NCI-H2196 (cell line): ENCODE data around the gene ARPIN.
"Not testable (repeated sequence)": the region's sequence is repeated elsewhere in the genome, so short reads cannot be mapped to it uniquely, and the experiment has no call there.

Experiments
- DNase-seq: peaks from one replicate; lab custom pipeline; 2025; ENCODE audit not compliant: unreplicated experiment; lab: John Stamatoyannopoulos, UW

ARPIN gene

DNA sequence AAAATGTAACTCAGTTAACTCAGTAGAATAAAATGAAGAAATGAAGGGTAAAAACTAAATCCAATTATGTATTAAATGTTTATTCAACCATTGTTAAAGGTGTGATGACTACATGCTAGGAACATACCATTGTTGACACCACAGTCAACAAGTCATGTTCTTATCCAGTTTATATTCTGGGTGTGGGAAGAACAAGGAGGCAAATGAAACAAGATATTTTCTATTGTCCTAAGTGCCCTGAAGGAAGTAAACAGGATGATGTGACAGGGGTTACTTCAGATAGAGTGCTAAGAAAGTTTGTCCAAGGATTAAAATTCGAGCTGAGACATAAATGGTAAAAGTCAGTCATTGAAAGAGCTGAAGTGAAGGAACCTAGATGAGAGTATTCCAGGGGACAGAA, 32.0 kb downstream of the ARPIN start:
- no peak for DNase-seq

DNA sequence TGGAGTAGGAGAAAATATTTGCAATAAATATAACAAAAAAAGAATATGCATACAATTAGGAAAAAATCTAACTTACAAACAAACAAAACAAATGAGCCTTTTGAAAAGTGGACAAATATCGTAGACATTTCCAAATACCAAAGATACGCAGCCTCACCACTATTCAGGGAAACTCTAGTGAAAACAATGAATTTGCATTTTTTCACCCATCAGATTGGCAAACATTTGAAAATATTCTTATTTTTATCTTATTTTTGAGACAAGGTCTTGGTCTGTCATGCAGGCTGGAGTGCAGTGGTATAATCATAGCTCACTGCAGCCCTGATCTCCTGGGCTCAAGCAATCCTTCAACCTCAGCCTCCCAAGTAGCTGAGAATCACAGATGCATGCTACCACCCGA, 34.4 kb downstream of the ARPIN start:
- no peak for DNase-seq

DNA sequence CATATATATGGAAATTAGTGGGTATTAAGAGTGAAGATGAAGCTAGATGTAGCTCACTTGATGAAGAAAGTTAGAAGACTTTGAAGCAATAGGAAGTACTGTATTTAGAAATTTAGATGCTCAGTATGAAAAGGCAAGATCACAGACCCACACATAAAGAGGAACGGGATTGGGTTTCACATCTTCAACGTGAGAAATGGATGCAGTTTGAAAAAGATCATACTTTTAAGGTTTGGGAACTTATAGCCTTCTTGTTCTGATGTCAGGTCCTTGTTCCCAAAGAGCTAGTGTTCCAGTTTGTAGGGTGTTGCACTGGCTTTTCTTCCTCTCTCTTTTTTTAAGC, 35.7 kb downstream of the ARPIN start:
- no peak for DNase-seq

DNA sequence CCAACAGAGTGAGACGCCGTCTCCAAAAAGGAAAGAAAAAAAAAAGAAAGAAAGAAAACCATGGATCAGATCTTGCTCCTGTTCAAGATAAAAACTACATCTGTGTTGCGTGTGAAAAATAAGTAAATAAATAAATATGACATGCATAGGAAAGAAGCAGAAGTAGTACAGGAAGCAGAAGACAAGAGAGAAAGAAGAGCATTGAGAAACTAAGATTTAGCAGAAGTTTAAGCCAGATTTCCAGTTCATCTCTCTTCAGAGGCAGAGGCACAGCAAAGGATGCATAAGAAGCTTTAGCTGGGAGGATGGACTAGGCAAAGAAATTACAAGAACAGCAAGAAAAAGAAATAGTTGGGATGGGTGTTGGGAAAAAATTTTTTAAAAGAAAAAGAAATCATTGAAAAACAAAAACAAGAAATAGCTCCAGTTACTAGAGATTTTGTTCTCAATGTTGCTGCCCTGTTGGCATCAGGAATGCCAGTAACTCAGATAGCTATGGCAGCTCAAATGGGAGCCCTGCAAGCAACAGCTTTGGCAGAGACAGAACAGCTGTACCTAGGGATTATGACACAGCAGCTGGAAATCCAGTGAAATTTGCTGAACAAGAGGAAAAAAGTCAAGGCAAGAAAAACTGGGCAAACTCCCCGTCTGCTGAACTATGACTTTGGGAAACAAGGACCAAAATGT, 36.2 kb downstream of the ARPIN start:
- DNase-seq, result no peak

DNA sequence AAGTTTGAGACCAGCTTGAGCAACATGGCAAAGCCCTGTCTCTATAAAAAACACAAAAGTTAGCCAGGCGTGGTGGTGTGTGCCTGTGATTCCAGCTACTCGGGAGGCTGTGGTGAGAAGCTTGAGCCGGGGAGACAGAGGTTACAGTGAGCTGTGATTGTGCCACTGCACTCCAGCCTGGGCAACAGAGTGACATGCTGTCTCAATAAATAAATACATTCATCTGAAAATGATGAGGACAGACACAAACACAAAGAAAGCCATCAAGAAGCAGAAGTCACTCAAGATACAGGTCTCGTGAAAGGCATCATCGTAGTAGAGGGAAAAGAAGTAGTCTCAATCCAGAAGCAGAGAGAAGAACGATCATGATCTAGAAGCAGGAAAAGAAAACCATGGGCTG, 37.0 kb downstream of the ARPIN start:
- no peak for DNase-seq

DNA sequence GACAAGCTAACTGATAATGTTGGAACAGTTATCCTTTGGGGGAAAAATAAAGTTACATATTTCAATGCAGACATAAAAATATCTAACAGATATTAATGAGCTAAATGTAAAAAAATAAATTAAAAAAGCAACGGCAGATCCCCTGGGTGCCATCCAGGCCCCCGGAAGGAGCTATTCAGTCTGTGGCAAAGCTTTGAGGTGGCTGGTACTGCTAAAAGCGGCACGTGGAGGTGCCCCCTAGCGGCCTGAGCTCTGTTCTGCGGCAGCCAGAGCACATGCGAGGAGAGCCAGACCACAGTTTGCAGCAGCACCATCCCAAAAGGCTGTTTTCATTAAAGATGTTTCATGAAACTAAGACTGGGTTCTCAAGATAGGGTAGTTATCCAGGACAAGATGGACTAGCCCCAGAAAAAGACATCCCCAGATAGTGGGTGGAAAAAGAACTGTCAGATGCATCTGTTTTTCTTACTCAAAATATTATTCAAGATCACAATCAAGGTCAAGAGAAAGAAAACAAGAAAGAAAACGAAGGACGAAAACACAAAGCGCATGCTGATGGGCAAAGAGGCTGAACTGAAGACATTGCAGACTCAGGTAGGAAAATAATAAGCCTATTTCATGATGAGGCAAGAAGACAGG, 37.7 kb downstream of the ARPIN start:
- DNase-seq, result peak; percentile 74

DNA sequence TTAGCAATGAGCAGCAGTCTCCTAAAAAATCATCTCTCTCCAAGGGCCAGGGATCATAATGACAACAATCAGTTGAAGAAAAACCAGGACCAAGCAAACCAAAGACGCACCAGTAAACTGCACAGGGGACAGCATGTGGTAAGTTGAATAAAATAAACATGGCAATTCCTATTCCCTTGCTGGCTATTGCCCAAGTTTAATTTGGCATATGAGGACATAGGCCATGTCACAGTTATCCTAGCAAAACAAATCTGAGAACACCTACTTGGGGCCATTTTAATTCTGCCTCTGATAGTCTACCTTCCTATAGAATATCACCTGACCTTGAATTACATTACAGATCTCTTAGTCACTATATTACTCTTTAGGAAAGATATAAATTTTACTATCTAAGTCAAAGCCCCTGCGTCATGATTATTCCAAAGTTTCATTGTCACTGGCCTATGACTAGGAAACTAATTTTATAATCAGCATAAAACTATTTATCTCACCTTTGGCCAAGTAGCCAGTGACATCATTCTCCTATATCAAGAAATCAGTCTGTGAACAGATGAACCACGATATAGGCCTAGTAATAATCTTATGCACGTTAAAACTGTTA, 42.0 kb downstream of the ARPIN start:
- no peak for DNase-seq

DNA sequence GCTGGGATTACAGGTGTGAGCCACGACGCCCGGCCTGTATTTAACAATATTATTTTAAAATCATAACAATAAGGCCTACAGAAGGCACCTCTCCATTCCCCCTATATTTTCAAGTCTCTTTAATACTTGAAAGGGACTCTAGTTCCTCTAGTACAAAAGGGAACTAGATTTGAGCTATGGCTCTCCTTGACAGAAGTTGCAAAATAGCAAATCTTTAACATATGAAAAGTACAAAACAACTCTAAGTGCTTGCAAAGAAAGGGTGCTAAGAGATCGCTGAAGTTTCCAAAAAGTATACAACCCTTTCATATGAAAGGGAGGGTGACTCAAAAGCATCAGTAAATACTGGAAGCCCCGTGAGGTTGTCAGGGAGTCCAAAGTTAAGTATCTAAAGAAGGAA, 42.7 kb downstream of the ARPIN start:
- no peak for DNase-seq

DNA sequence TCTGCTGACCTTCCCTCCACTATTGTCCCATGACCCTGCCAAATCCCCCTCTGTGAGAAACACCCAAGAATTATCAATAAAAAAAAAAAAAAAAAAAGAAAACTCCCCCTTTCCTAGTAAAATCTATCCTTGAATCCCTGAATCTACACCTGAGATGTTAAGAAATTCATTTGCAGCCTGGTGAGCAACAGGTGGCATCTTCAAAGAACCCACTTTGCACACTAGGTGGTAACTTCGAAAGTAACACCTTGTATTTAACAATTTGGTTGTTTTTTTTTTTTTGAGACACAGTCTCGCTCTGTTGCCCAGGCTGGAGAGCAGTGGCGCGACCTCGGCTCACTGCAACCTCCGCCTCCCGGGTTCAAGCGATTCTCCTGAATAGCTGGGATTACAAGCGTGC, 43.3 kb downstream of the ARPIN start:
- DNase-seq, result not testable (repeated sequence)

DNA sequence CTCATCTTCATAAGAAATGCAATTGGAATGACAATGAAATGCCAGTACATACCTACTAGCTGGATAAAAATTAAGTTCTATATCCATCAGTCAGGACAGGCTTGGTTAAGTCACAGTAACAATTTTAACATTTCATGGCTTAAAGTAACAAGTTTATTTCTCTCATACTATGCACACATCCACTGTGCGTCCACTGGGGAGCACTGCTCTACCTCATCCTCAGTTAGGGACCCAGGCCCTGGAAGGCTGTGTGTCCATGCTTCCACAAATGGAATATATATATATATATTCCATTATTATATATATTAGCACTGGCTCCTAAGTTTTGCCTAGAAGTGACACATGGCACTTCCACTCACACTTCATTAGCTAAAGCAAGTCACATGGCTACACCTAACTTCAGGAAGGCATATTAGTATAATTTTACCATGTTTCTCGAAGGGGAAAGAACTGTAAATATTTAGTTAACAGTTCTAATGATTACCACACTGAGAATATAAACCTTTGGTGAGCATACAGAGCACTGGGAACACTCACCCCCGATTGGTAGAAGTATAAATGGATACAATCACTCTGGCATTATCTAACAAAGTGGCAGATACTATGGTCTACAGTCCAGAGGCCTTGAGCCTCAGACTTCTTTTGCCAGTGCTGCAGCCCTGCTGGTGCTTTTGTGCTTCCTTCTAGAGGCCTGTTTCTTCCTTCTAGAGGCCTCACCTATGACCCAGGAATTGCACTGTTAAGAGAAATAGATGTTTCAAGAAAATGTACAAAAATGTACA, 47.6 kb downstream of the ARPIN start:
- DNase-seq, result no peak

DNA sequence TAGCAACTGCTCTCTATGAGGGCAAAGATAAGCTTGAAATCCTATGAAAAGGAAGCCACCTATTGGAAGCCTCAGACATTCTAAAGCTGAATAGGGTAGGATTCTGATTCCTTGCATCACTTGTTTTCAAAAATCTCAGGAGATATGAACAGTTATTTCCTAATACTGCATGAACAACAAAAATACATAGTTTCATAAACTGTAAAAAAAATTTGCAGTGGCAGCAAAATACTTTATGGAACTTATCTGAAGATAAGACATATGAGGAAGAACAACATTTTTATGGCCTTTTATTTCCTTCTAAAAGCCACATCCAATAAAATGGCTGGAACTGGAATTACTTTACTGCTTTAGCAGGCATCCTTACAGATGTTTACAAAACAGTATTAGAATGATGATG, 48.8 kb downstream of the ARPIN start:
- DNase-seq, result no peak

DNA sequence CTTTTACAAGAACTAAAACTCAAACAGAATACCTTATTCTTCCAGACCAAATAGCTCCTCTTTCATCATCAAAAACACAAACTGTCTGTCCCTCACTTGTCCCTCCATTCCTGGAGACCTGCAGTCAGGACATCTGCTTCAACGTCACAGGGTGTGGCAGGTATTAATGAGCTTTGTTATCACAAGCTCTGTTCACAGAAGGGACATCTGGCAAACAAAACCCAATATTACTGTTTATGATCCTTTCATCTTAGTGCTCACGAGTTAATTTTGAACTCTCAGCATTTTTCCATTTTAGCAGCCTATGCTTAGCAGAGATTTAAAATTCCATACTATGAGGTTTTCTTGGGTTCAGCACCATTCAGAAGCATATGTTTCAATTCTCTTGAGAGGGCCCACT, 51.9 kb downstream of the ARPIN start:
- no peak for DNase-seq

DNA sequence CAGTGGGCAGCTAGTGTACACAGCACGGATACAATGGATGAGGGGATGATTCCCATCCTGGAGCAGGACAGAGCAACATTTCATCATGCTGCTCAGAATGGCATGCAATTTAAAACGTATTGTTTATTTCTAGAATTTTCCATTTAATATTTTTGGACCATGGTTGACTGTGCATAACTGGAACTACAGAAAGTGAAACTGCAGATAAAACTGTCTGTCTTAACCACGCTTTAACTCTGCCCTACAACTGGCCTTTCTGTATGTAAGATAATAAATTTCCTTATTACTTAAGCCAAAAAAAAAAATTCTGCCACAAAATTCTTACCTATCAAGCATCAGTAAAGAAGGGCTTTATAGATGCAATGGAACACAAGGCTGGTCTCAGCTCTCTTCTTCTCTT, 52.3 kb downstream of the ARPIN start:
- no peak for DNase-seq

DNA sequence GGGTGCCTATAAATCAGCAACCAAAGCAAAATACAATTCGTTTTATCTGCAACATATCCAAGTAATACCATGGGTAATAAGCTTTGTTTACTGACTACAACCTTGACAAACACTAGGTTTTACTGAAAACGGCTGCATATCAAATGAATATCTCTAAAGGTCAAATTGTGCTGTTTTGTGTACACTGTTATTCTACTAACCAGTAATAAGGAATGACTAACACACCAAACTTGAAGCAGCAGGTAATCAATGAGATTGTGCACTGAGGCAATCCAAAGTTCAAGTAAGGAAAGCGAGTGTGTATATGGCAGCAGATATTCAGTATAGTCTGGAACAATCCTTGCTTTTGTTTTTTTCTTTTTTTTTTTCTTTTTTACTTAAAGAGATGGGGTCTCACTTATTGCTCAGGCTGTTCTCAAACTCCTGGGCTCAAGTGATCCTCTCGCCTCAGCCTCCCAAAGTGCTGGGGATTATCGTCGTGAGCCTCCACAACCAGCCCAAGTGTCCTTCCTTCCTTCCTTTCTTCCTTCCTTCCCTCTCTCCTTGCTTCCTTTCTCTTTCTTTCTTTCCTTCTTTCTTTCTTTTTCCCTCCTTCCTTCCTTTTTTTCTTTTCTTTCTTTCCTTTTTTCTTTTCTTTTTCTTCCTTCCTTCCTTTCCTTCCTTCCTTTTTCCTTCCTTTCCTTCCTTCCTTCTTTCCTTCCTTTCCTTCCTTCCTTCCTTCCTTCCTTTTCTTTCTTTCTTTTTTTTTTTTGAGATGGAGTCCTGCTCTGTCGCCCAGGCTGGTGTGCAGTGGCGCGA, 53.9 kb downstream of the ARPIN start:
- DNase-seq, result no peak

DNA sequence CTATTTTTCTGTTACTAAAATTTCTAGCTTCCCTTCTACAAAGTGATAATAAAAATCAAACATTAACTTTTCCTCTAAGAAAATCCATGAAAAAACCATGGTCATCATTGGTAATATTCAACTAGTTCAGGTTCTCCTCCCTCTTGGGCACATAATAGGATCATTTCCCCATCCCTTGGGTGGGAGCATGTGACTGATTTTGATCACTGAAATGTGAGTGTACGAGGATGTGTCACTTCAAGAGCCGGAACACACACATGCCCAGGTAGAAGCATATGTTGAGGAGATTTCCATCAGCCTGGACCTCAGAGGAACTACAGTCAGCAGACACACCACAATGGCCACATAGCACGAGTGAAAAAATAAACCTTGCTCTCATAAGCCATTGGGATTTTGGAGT, 55.1 kb downstream of the ARPIN start:
- no peak for DNase-seq

DNA sequence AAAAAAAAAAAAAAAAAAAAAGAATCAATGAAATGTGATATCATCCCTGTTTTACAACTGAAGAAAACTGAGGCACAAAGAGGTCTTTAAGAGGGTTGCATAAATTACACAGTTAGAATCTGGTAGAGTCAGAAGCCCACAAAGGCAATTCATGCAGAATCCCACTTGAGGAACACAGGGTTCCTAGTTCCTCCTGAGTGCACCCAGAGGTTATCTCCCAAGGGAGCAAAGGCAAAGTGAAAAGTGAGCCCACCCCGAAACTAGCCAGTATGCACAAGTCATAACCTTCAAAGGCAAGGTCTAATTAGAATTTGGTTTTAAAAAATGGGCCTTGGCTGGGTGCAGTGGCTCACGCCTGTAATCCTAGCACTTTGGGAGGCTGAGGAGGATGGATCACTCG, 56.8 kb downstream of the ARPIN start:
- no peak for DNase-seq

DNA sequence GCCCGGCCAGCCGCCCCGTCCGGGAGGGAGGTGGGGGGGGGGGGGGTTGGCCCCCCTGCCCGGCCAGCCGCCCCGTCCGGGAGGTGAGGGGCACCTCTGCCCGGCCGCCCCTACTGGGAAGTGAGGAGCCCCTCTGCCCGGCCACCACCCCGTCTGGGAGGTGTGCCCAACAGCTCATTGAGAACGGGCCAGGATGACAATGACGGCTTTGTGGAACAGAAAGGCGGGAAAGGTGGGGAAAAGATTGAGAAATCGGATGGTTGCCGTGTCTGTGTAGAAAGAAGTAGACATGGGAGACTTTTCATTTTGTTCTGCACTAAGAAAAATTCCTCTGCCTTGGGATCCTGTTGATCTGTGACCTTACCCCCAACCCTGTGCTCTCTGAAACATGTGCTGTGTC, 57.9 kb downstream of the ARPIN start:
- not testable (repeated sequence) for DNase-seq

DNA sequence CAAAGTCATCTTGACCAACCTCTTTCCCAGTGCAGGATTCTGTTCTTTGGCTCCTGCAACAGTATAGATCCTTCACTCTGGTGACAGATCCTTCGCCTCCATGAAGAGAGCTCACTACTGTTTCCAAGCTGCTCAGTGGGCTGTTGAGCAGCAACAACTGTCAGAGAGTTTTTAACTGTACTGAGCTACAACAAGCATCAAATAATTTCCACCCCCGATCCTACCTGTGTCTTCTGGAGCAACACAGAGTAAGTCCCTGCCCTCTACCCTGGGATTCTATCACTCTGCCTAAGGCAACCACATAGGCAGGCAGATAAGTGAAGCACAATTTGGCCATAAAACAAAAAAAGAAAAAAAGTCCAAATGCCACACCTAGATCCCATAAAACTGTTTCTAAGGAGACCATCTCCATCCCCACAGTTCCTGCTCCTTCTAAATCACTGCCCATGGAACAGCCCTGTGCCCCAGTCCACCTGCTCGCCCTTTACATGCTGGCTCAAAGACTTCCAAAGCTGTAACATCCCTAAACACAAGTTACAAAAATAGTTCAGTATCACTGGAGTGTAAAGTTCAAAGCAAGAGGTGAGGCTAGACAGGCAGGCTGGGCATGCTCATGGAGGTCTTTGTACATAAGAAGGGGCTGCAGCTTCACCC, 60.3 kb downstream of the ARPIN start:
- DNase-seq, result no peak

DNA sequence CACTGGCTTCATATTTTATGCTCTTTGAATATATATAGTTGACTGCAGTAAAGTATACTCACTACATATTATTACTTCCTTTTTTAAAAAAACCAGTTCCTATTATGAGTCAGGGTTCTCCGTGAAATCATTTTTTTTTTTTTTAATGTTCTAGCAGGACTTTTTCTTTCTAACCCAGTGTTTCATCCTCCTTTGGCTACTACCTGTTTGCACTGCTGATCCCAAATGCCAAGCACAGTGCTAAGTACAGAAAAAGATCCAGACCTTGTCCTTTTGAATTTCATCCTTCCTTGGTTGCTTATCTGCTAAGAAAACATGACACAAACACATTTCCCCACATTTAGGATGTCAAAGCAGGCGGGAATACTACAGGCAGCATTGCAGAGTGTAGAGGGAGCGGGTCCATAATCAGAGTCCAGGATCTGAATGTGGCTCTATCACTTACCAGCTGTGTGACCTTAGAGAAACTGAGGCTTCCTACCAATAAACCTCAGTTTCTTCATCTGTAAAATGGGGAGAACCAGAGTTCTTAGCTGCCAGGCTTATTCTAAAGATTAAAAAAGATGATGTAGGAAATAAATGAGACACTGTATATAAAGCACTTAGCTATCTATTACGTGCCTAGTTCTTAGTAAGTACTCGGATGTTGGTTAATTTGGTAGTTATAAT, 60.9 kb downstream of the ARPIN start:
- DNase-seq, result no peak

DNA sequence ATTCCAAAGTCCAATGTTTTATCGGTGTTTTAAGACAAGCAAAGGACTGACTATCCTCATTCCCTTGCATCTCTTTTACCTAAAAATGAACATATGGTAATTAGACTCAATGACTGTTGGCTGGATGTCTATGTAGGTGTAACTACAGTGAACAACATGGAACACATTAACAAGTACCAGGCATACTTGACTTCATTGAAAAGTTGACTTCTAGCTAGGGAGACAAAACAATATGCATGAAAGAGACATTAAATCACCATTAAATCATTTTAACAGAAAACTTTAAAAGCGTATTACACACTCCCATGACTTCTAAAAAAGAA, 63.8 kb downstream of the ARPIN start:
- DNase-seq, result no peak
